ENCODE data around the gene ZNF652. TPM values are rescaled to one million over a fixed set of nuclear protein-coding genes. Genes with fewer than 3 reads are reported as not detected.
A peak's percentile ranks its signal among the peaks of the same experiment; 100 is the strongest.
"Not testable (repeated sequence)": the region's sequence is repeated elsewhere in the genome, so short reads cannot be mapped to it uniquely, and the experiment has no call there.

ZNF652 gene
- total RNA-seq, 1 donor from 2014 or later: 8.6 TPM

DNA sequence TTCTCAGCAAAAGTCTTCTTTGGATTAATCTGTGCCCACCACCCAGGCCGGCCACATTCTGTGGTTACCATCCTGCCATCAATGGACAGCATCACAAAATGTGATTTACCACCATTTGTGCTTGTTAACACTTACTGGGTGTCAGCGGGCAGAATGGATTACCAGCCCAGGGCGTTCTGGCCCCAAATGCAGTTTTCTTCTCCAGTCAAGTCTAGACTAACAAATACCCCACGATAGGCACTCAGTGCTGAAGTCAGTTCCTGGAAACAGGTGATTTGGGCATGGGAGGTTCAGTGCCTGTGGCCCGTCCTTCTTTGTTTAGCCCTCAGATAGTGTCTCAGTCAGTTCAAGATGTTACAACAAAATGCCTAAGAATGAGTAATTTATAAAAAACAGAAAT lies 92.7 kb downstream of the ZNF652 start:
- no peak for DNase-seq (ENCODE audit: low read depth in 2 of 2)

DNA sequence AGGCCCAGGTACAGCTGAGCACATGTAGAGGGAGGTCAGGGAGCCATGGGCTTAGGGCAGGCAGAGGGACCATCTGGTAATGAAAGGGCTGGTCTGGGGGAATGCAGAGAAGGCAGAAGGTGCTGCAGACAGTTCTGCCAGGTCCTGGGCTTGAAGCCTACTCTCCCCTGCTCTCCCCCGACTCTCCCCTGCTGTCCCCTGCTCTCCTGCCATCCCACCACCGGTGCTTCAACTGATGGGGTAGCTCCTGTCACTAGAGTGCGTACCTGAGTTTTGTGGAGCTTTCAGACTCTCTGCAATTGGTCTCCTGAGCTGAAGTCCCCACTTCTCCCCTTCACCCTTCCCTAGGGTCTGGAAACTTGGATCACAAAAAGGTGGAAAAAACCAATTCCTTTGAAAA lies 94.1 kb downstream of the ZNF652 start:
- DNase-seq (ENCODE audit: low read depth in 2 of 2): no peak

DNA sequence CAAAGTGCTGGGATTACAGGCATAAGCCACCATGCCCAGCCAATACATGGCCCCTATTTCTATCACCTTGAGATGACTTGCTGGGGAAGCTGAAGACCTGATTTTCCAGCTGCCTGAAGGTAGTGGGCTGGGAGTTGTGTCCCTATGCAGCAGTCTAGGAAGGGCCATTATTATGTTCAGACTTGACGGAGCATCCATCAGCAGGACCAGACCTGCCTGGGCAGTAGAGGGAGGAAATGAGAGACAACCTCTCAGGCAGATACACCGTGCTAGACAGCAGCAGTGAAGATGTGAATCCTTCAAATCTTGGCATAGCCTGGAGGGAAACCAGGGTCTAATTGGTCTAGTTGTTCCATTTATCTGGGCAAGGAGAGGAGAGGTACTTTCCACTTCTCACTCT lies 95.8 kb downstream of the ZNF652 start:
- DNase-seq (ENCODE audit: low read depth in 2 of 2): no peak

DNA sequence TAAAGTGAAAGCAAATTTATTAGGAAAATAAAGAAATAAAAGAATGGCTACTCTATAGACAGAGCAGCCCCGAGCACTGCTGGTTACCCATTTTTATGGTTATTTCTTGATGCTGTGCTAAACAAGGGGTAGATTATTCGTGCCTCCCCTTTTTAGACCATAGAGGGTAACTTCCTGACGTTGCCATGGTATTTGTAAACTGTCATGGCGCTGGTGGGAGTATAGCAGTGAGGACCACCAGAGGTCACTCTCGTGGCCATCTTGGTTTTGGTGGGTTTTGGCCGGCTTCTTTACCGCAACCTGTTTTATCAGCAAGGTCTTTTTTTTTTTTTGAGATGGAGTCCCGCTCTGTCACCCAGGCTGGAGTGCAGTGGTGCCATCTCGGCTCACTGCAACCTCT lies 100.5 kb downstream of the ZNF652 start:
- DNase-seq (ENCODE audit: low read depth in 2 of 2): not testable (repeated sequence)

DNA sequence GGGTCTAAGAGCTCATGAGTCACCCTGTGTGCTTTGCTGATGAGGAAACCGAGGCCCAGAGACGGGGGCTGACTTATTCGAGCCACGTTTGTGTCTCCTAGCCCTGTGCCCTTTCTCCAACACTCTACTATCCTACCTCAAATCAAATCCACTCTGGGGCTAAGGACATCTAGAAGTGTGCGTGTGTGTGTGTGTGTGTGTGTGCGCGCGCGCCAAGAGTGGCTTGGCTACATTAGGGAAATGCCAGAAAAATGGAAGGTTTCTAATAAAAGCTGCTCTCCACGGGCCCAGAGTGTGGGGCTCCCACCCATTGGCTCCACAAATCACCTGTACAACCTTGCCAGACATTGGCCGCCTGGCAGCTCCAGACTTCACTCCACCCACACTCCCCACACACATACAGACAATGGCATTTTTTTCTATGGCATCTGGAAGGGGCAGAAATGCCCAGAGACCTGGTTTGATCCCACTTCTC lies 101.2 kb downstream of the ZNF652 start:
- no peak for DNase-seq (ENCODE audit: low read depth in 2 of 2)

DNA sequence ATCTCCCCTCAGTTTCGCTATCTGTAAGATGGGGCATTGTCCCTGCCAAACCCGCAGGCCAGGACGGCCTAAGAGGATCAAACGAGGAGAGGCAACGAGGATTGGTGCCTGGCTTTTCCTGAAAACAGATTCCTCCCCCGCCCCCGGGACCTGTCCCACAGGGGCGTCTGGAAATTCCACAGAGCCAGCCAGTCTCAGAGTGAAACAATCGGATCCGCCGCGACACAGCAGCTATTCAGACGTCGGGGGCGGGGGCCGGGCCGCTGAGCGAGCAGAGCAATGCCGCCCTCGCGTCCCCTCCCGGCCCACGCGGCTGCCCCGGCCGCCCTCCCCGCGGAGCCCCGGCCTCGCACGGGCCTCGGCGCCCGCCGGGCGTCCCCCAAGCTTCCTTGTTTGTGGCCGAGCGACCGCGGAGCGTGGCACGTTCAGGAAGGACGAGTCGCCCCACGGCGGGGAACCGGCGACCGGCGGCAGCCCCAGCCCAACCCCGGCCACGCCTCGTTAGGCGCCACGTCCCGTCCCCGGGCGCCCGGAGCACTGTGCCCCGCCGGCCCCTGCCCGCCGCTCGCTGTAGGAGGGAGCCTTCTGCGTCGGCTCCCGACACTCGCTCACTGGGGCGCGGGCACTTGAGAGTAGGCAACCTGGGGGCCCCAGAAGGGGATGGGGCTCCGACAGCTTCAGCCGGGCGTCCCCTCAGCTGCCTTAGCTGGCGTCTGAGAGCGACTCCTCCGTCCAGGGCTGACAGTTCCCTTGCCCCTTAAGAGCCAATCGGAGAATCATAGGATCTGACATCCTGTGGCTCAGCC lies 101.8 kb downstream of the ZNF652 start:
- peak; percentile 43 to 92 for DNase-seq (ENCODE audit: low read depth in 2 of 2)

DNA sequence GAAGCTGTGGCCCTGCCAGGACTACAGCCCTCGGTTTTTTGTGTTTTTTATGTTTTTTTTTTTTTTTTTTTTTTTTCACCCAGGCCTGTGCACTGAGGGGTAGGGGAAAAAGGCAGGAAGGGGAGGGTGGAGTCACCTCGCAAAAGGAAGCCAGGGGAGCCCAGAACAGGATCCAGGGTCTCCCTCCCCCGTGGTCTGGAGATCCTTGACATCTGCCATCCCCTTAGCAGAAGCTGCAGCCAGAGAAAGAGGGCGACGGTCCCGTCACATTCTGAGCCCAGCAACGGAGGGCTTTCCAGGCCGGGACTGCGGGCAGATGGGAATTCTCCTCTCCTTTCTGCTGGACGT lies 102.4 kb downstream of the ZNF652 start:
- DNase-seq (ENCODE audit: low read depth in 2 of 2): no peak

DNA sequence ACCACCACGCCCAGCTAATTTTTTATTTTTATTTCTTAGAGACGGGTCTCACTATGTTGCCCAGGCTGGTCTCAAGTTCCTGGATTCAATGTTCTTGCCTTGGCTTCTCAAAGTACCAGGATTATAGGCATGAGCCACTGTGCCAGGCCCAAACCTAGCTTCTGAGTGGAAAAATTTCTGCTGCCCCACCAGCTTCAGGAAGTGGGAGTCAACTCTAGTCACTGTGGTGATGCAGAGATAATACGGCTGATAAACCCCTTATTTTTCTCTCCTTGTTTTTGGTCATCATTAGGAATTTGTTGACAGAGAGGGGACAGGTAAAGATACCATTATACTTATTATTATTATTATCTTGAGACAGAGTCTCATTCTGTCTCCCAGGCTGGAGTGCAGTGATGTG lies 103.7 kb downstream of the ZNF652 start:
- no peak for DNase-seq (ENCODE audit: low read depth in 2 of 2)

DNA sequence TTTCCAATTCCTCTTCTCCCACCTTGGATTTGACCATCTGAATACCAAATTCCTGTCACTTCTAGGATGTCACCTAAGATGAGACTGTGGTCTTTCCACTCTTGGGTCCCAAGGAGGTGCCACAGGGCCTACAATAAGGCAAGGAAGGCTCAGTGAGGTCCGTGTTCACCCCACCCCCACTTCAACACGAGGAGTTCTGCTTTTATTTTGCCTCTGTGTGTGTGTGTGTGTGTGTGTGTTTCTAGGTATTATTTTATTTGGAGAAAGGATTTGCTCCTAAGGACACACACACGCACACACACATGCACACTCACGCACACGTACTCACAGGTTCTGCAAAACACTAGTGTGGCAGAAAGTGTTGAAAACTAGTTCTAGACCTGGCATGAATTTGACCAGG lies 106.9 kb downstream of the ZNF652 start:
- DNase-seq (ENCODE audit: low read depth in 2 of 2): no peak

DNA sequence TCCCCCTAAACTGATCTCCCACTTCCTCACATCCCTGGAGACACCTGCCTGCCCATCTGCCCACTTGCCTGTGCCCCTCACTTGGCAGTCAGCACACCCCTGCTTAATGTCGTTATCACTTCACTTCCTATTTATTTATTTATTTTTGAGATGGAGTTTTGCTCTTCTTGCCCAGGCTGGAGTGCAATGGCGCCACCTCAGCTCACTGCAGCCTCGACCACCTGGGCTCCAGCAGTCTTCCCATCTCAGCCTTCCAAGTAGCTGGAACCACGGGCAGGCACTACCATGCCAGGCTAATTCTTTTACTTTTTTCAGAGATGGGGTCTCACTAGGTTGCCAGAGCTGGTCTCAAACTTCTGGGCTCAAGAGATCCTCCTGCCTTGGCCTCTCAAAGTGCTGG lies 108.0 kb downstream of the ZNF652 start:
- no peak for DNase-seq (ENCODE audit: low read depth in 2 of 2)

DNA sequence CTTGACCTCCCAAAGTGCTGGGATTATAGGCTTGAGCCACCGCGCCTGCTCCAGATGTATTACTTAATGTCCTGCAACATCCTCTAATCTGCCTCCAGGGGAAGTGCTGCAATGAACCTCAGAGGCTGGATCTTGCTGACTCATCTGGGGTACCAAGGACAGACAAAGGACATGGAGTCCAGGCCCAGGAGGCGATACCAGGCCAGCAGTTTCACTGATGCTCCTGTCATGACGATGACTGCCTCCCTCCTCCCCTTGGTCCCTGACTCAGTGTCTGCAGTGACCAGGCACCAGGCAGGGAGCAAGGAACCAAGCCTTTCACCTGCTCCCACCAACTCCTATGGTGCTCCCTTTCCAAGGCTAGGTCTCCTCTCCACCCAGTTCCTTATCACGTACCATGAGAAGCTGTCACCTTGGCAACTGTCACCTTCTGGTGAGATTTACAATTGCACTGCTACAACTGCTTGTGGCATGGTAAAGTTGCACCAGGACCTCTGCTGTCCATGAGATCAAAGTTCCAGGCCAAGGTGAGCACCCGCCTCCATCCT lies 109.8 kb downstream of the ZNF652 start:
- no peak for DNase-seq (ENCODE audit: low read depth in 2 of 2)

DNA sequence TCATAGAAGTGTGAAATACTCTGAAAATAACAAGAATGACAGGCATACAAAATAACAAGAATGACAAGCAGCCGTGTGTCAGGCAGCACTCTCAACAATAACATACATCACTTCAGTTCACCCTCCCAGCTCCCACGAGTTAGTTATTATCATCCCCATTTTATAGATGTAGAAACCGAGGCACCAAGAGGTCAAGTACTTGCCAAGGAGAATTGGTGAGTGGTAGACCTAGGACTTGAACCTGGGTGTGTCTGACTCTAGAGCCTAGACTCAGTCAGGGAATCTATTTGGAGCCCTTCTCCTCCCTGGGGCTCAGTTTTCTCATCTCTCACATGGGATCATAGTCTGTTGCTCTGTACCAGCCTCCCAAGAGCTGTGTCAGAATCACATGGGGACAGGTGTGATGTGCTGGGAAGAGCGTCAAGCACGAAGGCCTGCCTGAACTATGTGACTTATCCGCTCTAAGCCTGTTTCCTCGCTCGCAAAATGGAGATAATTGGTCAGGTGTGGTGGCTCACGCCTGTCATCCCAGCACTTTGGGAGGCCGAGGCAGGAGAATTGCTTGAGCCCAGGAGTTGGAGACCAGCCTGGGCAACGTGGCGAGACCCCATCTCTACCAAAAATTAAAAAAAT lies 112.0 kb downstream of the ZNF652 start:
- no peak for DNase-seq (ENCODE audit: low read depth in 2 of 2)

DNA sequence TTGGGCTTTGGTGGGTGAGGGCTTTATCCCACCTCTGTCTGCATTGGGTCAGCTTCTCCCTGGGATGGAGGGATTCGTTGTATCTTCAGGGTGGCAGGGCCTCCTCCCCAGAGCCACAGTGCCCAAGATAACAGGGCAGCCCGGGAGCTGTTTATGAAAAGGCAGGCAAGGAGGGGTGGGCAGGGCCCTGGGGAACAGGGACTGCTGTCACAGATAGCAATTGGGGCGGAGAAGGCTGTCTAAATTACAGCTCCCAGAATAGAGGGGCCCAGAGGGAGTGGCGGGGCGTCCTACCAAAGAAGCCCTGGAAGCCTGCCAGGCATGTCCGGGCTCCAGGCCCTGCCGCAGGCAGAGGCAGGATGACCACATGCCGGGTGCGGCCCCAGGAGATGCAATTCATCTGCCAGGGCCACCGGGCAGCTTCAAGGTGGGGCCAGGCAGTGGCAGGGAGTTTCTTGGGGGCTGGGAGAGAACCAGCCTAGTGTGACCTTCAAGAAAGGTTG lies 112.7 kb downstream of the ZNF652 start:
- no peak for DNase-seq (ENCODE audit: low read depth in 2 of 2)

DNA sequence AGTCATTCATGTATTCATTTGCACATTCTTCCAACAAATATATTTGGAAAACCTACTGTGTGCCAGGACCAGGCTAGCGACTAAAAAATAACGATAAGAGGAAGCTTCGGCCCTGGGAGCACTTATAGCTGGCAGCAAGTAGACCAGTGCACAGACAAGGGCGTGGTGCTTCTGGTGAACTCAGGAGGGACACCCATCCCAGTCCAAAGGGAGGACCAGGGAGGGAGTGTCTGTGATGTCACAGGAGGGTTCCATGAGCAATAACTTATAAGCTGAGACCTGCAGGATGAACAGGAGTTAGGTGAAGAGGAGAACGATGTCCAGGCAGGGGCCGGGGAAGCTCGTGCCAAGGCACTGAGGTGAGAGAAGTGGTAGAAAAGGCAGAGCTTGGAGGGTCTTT lies 114.1 kb downstream of the ZNF652 start:
- no peak for DNase-seq (ENCODE audit: low read depth in 2 of 2)

DNA sequence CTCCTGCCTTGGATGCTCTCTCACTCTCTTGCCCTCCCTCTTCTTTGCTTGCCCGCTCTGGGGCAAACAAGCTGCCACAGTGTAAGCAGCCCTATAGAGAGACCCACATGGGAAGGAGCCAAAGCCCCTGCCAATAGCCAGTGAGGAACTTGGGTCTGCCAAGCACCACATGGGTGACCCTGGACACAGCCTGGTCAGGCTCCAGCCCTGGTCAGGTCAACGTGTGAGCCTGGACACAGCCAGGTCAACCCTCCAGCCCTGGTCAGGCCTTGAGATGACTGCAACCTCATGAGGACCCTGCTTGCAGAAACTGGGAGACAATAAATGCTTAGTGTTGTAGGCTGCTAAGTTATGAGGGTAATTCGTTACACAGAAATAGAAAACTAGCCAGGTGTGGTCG lies 117.2 kb downstream of the ZNF652 start:
- no peak for DNase-seq (ENCODE audit: low read depth in 2 of 2)

Other genes starting within 250 kb of the ZNF652 start
- under 0.01 TPM in 1 of 2 replicates, not detected in the other for gene B4GALNT2, start 229.5 kb downstream of the ZNF652 start, total RNA-seq
- 1.1 and 2.4 TPM in 2 replicates for gene GNGT2, start 151.7 kb downstream of the ZNF652 start, total RNA-seq
- gene ABI3, start 151.5 kb downstream of the ZNF652 start, total RNA-seq: 10.0 and 16.9 TPM in 2 replicates
- gene PHOSPHO1, start 131.5 kb downstream of the ZNF652 start, total RNA-seq: under 0.01 TPM in 1 of 2 replicates, not detected in the other
- 151 and 157 TPM in 2 replicates for gene PHB1, start 52.6 kb upstream of the ZNF652 start, total RNA-seq
- under 0.01 TPM in 1 of 2 replicates, not detected in the other for gene NGFR, start 133.0 kb upstream of the ZNF652 start, total RNA-seq
- 0.90 and 3.2 TPM in 2 replicates for gene NXPH3, start 213.6 kb upstream of the ZNF652 start, total RNA-seq